HG02970 (cell line): ENCODE data around the gene FHIT.
"Not testable (repeated sequence)": the region's sequence is repeated elsewhere in the genome, so short reads cannot be mapped to it uniquely, and the experiment has no call there.

Source experiments
- ATAC-seq: cut with Tn5 transposase; IDR thresholded peaks from one replicate; pipeline ENCODE4 v1.9.1; 2021; ENCODE audit warnings: mild to moderate bottlenecking, moderate library complexity, moderate number of reproducible peaks; ENCODE audit not compliant: unreplicated experiment, low FRiP score

FHIT gene

DNA sequence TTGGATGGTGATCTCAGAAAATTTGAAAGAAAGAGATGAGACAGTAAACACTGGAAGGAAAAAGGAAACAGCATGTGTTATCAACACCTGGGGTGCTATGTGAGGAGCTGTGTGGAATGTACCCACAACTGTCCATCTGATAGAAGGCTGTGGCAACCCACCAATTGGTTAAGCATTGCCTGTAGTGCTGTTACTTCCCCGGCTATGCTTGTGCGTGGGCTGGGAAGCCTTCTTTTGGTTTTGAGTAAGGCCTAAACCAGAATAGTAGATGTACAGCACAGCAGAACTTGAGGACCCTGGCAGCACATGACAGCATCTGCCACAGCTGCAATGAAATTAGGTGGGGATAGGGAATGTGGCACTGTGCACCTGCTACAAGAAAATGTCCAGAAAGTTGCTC is 184.5 kb downstream of the FHIT start:
- ATAC-seq: no peak

DNA sequence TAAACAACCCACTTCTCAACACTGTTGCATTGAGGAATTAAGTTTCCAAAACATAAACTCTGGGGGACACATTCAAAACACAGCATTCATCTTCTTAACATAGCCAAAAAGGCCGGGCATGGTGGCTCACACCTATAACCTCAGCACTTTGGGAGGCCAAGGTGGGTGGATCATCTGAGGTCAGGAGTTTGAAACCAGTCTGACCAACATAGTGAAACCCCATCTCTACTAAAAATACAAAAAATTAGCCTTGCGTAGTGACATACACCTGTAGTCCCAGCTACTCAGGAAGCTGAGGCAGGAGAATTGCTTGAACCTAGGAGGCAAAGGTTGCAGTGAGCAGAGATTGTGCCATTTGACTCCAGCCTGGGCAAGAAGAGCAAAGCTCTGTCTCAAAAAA is 185.0 kb downstream of the FHIT start:
- not testable (repeated sequence) for ATAC-seq

GRCh38 chr3:61065451-61066011 is 185.7 kb downstream of the FHIT start:
- ATAC-seq: no peak

DNA sequence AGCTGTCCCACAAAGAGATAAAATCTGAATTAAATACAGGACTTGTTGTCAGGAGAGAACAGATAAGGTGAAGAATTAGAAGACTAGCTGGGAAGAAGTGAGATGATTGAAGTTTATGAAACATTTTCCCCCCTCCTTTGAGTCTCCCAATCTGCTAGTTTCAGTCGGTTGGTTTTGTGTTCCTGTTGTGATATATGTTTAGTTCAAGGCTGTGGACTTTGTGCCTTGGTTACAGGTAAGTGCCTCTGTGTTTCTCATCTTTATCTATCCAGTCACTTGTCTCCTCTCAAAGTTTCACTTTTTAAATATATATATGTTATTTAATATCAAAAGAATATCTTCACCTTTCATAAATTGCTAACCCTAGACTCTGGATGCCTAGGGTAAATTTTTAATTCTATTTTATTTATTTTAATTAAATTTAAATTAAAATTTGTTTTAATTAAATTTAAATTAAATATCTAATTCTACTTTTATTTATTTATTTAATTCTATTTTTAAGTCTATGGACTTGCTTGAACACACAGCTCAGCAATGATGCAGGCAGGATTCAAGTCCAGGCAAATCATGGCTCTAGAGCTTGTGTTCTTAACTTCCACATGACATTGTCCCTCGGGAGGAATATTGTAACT is 190.0 kb downstream of the FHIT start:
- no peak for ATAC-seq

- no peak for ATAC-seq
Observed at GRCh38 chr3:61060411-61060861, 190.8 kb downstream of the FHIT start.

GRCh38 chr3:61058836-61059235 is 192.4 kb downstream of the FHIT start:
- no peak for ATAC-seq

GRCh38 chr3:61057464-61057863 is 193.8 kb downstream of the FHIT start:
- no peak for ATAC-seq

DNA sequence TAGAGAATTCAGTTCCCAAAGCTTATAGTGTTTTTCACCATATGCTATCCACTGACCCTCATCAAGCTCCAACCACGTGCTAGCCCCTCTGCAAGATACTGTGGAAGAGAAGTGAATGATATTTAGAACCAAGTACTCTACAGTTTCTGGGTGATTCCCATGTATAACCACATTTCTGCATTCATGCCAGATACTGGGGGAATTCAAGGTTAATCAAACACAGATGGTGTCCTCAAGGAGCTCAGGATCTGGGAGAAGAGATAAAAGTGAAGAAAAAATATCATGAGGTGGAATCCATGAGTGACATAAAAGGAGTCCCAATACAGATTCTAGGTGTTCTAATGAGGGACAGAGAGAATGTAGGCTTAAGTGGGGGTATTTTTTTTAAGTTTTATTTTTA is 195.8 kb downstream of the FHIT start:
- ATAC-seq: no peak

DNA sequence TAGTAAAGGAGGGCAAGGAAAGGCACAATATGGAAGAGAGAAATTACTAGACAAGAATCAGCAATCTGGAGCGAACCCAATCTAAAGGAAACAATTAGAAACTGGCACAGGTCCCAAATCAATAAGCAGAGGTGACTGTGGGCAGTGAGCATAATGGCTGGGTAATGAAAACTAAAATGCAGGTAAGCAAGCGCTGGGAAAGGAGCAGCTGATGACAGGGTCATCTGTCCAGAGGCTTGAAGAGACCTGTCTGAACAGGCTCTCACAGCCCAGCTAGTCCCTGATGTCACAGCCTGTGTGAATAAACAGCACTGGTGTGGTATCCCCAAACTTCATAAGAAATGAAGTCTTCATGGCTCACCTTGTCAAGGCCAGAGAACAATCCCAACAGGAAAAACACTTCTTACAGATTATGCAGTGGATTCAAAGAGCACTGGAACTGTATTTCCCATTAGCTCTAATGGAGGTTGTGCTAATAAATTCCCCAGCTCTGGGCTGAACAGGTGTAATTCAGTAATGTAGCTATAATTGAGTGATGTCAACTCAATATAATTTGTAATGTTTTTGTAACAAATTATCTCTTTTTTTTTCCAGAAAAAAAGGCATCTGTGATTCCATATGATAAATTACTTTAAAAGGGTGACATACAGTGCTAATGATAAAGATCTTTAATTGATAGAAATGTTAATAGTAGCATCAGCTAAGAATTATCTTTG is 197.3 kb downstream of the FHIT start:
- ATAC-seq: no peak

- ATAC-seq: no peak
Observed at GRCh38 chr3:61052851-61053250, 198.4 kb downstream of the FHIT start.

DNA sequence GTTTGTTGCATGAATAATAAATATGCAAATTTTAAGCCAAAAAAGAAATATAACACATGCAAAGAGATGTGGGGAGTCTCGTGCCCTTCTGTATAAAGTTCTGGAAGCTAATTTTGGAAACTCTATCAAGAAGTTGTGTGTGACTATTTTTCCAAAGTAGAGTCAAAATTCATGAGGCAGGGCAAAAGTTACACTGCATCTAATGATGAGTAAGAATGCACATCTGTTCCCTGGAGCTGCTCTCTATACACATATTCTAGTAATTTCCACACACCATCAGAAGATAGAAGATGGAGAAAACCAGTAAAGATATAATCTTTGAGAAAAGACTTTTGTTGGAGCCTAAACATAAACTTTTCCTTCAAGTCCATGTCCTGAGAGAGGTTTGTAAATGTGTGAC is 199.6 kb downstream of the FHIT start:
- no peak for ATAC-seq

DNA sequence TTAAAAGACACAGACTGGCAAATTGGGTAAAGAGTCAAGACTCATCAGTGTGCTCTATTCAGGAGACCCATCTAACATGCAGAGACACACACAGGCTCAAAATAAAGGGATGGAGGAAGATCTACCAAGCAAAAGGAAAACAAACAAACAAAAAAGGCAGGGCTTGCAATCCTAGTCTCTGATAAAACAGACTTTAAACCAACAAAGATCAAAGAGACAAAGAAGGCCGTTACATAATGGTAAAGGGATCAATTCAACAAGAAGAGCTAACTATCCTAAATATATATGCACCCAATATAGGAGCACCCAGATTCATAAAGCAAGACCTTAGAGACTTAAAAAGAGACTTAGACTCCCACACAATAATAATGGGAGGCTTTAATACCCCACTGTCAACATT is 206.1 kb downstream of the FHIT start:
- not testable (repeated sequence) for ATAC-seq

- no peak for ATAC-seq
Observed at GRCh38 chr3:61043156-61043555, 208.1 kb downstream of the FHIT start.

GRCh38 chr3:61040618-61041017 is 210.6 kb downstream of the FHIT start:
- no peak for ATAC-seq

GRCh38 chr3:61035573-61035972 is 215.7 kb downstream of the FHIT start:
- no peak for ATAC-seq

DNA sequence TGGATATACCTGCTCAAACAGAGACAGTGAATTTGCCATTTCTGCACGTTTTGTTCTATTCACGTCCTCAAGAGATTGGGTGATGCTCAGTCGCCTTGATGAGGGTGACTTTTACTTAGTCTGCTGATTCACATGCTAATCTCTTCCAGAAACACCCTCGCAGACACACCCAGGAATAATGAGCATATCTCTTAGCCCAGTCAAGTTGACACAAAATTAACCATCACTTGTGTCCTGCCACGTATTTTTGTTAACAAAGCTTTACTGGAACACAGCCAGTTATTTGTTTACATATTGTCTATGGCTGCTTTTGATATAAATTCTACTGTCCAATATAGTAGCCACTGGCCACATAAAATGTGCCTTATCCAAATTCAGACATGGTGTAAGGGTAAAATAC is 218.3 kb downstream of the FHIT start:
- ATAC-seq: no peak

- no peak for ATAC-seq
Observed at GRCh38 chr3:61031503-61031902, 219.7 kb downstream of the FHIT start.

DNA sequence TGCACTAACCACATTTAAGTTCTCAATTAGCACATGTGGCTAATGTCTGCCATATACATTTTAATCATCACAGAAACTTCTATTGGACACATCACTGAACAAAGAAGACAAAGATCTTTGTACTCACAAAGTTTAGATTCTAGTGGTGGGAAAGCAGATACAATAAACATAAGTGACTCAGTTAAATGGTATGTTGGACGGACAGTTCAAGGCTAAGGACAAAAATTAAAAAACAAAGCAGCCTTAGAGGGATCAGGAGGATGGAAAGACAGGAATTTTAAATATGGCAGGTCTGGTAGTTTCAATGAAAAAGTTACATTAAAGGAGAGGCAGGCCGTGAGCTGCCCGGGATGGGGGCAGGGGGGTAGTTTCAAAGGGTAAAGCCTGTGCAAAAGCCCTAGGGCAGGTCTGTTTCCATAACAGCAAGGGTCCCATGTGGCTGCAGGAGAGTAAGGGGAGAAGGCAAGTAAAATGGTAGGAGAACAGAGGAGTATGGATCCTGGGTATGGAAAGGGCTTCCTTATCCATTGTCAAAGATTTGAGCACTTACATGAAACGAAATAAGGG is 220.7 kb downstream of the FHIT start:
- no peak for ATAC-seq

GRCh38 chr3:61029194-61029593 is 222.1 kb downstream of the FHIT start:
- ATAC-seq: no peak

GRCh38 chr3:61018807-61019206 is 232.4 kb downstream of the FHIT start:
- no peak for ATAC-seq

- ATAC-seq: not testable (repeated sequence)
Observed at GRCh38 chr3:61017028-61017427, 234.2 kb downstream of the FHIT start.

GRCh38 chr3:61015859-61016258 is 235.4 kb downstream of the FHIT start:
- no peak for ATAC-seq
